GM21825 (cell line): ENCODE results near the gene SMPDL3A.

Experiments
- ATAC-seq: cut with Tn5 transposase; IDR thresholded peaks from one replicate; pipeline ENCODE4 v1.9.1; 2021; ENCODE audit warnings: mild to moderate bottlenecking, moderate library complexity; ENCODE audit not compliant: unreplicated experiment

Gene SMPDL3A

DNA sequence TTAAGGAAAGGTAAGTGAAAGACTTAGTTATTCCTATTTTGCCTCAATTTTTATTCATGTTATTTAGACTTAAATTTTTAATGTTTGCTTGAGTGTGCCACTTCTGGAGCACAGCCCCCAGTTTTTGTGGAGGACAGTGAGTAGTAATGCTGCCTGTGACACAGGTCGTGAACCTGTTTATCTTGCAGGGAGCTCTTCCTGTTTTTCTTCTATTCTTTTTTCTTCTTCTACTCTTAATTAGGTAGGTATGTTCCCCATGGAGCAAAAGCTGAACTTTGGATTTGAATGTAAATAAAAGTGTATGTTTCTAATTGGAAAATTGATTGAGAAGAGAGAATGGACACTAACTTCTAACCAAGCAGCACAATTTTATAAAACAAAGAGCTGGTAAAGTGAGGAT is 12.3 kb downstream of the SMPDL3A start:
- no peak for ATAC-seq

DNA sequence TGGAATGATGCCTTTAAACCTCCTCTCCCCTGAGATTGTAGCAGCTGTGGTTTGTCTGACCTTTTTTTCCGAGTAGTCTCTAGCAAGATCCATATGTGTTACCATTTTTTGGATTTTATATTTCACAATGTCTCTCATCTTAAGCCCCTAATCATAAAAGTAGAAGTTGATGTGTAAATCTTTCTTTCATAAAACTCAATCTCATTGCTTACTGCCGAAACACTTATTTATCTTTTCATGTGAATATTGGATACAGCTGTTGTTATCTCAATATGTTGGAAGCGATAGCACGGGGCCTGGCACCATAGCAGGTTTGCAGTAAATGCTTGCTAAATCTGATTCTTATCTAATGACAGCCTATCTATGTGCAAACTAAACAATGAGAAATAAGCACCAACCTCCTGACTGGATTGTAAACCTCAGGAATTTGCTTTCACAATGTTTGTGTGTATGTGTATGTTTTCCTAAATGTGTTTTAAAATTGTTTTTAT is 14.2 kb downstream of the SMPDL3A start:
- no peak for ATAC-seq

DNA sequence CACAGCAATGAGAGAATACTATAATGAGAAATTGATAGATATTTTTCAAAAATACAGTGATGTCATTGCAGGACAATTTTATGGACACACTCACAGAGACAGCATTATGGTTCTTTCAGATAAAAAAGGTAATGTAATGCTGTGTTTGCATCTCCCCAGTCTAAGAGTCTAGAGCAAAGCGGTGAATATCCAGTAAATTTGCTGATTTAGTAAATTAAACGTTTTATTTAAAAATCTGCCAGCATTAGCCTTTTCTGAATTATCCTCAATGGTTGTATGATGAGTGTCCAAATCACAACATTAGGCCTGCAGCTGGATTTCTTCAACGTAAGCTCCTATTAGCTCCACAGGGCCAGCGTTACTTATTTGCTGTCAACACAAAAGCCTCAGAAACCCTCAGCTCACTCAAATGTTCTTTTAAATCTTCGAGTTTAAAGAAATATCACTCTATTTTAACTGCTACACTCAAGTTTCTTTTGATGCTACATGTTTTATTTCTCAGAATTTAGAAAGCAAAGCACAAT is 16.0 kb downstream of the SMPDL3A start:
- ATAC-seq: no peak

DNA sequence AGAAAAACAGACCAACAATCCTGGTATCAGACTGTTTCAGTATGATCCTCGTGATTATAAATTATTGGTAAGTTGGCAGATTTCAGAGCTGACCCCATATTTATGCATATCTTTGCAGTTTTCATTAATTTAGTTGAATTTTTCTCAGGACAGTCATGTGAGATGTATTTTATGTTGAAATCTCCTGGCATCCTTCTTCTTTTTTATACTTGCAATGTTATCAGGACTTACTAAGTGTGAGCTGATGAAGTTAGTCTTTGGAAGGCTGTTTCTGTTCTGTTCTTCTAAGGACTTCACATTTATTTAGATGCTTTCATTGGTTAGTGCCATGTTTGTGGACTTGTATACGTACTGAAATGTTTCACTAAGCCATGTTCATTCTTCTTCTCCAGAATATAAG is 17.2 kb downstream of the SMPDL3A start:
- no peak for ATAC-seq

DNA sequence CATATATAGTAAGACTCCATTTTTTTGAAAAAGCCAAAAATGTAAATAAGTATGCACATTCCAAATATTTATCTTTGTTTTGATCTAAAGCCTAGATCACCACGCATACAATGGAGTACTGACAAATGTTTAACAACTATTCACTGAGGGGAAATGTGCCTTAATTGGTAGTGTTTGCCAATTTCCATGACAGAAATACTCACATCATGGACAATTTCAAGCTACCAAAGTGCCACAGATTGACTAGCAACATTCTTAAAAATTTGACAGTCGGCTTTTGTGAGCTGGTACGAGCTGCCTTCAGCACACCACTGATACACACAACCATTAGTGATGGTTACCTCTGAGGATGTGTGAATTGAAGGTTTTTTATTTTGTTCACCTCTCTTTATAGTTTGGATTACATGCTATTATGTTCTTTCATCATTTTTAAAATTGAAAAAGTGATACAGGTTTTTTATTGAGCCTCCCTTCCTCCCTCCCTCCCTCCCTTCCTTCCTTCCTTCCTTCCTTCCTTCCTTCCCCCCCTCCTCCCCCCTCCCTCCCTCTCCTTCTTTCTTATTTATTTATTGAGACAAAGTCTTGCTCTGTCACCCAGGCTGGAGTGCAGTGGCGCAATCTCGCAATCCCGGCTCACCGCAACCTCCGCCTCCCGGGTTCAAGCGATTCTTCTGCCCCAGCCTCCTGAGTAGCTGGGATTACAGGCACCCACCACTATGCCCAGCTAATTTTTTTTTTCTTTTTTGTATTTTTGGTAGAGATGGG is 19.2 kb downstream of the SMPDL3A start:
- ATAC-seq: no peak

DNA sequence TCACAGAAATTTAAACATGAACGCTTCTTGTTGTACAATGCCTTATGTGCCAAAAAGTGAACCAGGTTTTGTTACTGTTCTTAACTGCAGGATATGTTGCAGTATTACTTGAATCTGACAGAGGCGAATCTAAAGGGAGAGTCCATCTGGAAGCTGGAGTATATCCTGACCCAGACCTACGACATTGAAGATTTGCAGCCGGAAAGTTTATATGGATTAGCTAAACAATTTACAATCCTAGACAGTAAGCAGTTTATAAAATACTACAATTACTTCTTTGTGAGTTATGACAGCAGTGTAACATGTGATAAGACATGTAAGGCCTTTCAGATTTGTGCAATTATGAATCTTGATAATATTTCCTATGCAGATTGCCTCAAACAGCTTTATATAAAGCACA is 19.9 kb downstream of the SMPDL3A start:
- no peak for ATAC-seq

DNA sequence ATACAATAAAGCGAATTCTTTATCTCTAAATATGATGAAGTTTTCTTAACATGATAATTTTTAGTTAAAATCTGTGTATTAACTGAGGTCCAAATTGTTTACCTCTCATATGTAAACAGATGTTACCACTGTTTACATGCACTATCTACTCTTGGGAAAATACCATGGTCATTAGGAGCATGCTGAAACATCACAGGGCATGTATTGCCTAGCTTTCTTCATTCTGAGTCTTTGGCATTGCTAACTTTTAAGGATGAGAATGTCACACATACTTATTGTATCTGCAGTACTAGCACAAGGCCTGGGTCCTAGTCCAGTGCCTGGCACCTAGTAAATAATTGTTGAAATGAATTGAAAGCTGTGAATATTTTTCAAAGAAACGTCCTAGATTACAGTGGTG is 20.6 kb downstream of the SMPDL3A start:
- no peak for ATAC-seq

DNA sequence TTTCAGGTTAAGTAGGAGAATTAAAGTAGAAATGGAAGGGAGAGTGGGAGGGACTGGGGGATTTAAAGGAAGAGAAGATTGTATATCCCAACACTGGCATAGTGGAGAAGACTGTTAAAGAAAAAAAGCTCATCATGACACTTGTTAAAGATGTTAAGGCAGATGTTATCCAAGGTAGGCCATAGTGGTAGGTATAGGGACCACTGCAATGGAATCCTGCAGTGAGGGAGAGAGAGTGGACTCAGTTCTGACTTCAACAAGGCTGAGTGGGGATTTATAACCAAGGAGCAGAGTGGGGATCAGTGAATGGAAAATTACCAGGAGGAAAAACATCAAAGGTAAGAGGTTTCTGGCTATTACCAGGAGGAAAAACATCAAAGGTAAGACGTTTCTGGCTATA is 21.1 kb downstream of the SMPDL3A start:
- ATAC-seq: no peak

DNA sequence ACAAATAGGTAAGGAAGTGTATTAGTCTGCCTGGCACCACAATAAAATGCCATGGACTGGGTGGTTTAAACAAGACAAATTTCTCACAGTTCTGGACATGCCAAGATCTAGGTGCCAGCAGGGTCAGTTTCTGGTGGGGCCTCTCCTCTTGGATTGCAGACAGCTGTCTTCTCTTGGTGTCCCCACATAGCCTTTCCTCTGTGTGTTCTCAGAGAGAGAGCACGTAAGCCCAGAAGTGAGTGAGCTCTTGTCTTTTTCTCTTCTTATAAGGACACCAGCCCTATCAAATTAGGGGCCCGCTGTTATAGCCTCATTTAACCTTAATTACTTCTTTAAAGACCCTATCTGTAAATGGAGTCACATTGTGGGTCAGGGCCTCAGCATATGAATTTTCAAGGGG is 28.3 kb downstream of the SMPDL3A start:
- no peak for ATAC-seq

DNA sequence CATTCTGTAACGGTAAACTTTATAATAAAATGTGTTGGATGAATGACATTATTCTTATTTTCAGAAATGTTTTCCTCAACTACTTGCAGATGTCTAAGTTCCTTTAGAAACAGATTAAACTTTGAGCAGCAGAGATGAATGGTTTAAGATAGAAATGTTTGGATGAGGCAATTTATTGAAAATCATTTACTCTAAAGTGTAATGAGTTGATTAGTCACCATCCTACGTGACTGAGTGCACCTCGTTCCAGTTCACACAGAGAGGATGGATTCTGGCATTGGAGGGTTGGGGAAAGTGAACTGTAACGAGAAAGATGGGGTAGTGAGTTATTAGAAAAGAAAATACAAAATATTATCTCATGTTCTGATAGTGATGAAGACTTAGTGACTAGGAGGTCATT is 28.7 kb downstream of the SMPDL3A start:
- no peak for ATAC-seq

DNA sequence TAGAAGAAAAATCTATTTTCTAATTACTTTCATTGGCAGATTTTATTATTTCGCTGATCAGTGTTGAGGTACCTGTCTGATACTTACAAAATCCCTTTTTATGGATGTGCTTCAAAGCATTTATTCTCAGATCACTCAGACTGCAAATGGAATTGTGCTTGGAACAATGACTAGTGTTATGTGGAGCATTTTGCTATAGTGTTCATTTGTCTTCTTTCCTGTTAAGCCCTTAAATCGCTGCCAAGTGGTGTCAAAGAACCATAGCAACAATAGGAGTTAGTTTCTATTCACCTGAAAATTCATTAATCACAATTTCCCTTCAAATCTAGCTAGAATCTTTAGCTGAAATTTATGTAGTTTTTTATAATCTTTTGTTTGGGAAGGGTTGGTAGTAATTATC is 29.8 kb downstream of the SMPDL3A start:
- ATAC-seq: no peak

DNA sequence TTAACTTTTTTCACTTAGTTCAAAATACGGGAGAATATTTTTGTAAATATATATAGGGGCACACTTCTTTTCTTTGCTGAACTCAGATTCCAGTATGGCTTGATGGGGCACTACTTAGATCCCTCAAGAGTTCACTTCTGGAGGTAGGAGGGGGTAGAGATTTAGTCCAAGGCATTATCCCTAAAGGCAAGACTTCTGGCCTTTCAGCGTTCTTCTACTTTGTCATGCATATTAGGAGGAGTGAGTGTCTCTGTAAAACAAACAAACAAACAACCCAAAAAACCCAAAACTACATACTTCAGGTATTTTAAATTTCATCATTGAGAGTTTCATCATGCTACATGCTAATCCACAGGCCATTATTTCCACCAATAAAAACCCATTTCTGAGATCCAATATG is 32.0 kb downstream of the SMPDL3A start:
- ATAC-seq: no peak

DNA sequence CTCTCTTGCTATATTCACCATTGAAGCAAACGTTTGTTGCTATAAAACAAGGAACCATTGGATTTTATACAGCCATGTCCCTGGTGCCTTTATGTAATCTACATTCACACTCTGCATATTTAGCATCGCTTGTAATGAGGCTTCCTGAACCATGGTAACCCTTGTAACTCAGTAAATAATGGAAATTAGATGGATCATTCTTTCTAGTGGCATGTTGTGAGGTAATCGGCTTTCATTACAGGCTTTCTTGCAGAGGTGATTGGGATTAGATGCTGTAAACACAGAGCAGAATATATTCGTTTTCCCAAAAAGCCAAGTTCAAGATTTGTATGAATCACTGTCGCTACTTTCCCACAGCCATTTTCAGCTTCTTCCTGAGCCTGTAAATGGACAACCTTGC is 36.1 kb downstream of the SMPDL3A start:
- ATAC-seq: no peak

DNA sequence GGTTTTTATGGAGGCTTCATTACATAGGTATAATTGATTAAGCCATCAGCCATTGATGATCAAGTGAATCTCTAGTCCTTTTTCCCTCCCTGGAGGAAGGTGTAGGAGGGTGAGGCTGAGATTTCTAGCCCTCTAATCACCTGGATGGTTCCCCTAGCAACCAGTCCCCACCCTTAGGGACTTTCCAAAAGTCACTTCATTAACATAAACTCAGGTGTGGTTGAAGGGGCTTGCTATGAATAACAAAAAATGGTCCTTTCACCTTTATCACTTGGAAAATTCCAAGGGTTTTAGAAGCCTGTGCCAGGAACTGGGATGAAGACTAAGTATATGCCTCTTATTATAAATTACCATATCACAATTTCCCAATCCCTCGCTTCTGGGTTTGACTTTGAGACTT is 40.4 kb downstream of the SMPDL3A start:
- no peak for ATAC-seq

DNA sequence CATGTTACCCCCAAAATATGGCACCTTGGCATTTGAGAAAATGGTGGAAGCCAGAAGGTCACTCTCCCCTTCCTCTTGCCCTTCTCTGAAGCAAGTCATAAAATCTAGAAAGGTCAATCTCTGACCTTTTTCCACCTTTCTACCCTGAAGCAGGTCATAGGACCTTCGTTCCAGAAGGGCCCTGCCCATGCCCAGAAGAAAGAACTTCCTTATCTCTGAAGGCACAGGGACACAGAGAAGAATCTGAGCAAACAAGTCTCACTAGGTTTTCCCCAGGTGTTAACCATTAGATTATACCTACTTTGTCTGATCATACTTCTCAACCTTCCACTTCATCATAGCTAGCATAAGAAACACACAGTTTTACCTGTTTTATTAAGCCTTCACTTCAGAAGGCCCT is 42.5 kb downstream of the SMPDL3A start:
- no peak for ATAC-seq

DNA sequence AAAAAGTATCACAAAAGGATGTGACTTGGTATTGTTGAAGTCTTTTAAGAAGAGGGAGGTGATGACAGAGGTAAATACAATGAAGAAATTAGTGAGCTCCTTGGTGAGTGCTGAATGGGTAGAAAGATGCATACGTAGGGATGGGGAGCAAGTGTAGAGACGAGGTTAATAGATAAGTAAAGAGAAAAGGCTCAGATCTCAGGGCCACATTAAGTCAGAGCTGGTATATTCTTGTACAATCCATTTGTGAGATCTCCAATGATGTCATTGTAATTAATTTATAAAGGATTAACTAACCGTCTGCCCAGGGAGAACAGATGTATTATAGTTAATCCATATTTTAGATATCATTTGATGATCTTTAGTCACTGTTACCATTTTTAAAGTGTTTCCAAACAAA is 43.4 kb downstream of the SMPDL3A start:
- no peak for ATAC-seq

DNA sequence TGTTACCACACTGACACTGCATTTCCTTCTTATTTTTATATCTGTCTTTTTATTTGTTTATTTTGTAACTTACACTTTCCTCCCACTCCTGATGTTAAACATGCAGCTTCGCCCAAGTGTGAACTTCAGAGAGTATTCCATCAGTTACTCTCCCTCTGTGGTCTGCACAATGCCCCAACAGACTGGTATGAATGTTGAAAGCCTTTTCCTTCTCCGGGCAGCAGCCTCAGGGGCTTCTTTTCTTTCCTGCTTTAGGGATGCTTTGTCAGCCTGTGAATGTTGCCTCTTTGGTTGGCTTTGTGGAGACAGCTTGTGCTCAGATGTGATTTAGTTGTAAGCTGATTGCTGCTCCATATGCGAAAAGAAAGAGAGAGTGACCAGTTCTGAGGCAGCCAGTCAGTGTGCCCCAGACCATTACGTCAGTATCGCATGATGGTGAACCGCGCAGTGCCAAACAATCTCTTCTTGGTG is 44.0 kb downstream of the SMPDL3A start:
- no peak for ATAC-seq

DNA sequence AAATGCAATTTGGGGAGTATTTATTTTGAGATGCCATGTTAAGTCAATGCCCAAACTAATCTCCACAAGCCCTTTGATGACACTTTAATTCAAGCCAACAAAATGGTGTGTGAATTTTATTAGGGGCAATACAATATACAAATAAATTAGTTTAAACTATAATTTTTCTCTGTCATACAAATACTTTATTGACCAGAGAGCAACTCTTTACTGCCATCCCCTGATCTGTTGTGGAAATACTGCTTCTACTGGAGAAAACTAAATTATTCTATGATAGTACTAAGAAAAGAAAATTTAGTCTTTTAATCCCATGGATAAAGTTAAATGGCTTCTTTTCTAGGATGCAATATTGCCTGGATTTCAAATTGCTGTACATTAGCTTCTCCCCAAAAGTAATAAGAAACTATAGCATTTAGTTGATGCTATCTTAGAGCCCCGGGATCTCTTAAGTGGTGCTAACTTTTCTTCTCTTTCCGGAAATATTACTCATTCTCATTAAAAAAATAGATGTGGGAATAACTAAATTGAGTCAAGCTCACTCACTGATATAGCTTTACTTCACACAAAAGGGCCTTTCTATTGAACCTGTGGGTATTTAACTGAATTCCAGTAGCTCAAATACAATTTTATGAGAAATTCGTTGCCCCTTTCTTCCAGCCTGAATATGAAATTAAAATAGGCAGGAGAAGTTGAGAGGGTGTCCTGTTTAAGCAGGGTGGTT is 49.2 kb downstream of the SMPDL3A start:
- no peak for ATAC-seq

DNA sequence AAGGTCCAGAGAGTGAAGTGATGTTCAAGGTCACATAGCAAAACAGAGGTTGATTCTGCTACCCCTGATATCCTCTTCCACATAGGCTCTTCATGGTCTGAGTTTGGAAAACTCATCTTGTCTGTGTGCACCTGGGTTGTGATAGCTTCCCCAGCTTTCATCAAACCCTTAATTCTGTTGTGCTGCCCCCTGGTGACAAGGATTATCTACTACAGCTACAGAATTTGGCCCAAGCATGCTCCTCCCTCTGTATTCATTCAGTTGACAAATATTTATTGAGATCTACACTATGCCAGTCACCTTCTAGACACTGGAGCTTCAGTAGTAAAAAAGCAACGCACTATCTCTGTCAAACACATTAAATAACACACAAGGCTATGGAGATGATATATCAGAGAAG is 50.4 kb downstream of the SMPDL3A start:
- ATAC-seq: peak; percentile 93

DNA sequence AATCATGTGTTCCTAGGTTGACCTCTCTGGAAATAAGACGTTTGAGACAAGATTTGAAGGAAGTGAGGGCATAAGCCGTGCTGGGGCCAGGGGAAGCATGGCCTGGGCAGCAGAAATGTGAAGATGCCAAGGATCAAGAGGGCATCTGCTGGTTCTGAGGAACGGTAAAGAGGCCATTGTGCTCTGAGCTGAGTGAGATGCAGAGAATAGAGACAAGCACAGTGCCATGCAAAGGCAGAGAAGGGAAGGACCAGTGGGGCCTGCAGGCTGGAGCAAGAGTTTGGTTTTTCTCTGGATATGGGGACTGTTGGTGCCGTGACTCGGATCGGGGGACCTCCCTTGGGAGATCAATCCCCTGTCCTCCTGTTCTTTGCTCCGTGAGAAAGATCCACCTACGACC is 50.8 kb downstream of the SMPDL3A start:
- ATAC-seq: no peak

DNA sequence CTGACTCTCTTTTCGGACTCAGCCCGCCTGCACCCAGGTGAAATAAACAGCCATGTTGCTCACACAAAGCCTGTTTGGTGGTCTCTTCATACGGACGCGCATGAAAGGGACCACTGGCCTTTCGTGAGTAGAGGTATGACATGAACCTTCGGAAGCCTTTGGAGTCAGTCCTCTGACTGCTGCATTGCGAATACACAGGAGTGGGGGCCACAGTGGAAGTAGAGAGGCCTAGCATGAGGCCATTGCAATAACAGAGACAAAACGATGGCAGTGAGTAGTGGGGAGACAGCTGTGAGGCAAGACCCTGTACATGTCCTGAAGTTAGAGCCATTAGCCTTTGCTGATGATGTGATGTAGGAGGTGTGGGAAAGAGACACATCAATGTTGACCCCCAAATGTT is 56.4 kb downstream of the SMPDL3A start:
- no peak for ATAC-seq
